Smooth muscle cell (in vitro differentiated cells): Measurements from ENCODE around the gene PRR12. TPM values are rescaled to one million over a fixed set of nuclear protein-coding genes. Genes with fewer than 3 reads are reported as not detected.

Experiments
- DNase-seq: peaks from one replicate; lab custom pipeline; 2025; ENCODE audit not compliant: unreplicated experiment; lab: John Stamatoyannopoulos, UW
- H2AFZ ChIP-seq: fragments of 200-600 bp; sonication (generic); 2 replicates; pipeline ENCODE4 v1.6.0; 2016; ENCODE audit warnings: antibody characterized with exemption, low read depth, mild to moderate bottlenecking
- H3F3A ChIP-seq: fragments of 200-600 bp; sonication (generic); 2 replicates; pipeline ENCODE4 v1.6.0; 2017; ENCODE audit warnings: antibody characterized with exemption, low read depth
- H3K27ac ChIP-seq: fragments of 200-600 bp; sonication (generic); 2 replicates; pipeline ENCODE4 v1.5.1; 2016; ENCODE audit warnings: low read depth, mild to moderate bottlenecking
- H3K27me3 ChIP-seq: fragments of 200-600 bp; sonication (generic); 2 replicates; pipeline ENCODE4 v1.6.1; 2016; ENCODE audit warnings: low read depth, mild to moderate bottlenecking
- H3K36me3 ChIP-seq: fragments of 200-600 bp; sonication (generic); 2 replicates; pipeline ENCODE4 v1.5.1; 2016; ENCODE audit warnings: low read depth
- H3K4me1 ChIP-seq: fragments of 200-600 bp; sonication (generic); 2 replicates; pipeline ENCODE4 v1.5.1; 2016; ENCODE audit warnings: low read depth
- H3K4me2 ChIP-seq: fragments of 200-600 bp; sonication (generic); 2 replicates; pipeline ENCODE4 v1.6.0; 2016; ENCODE audit warnings: mild to moderate bottlenecking
- H3K4me3 ChIP-seq: fragments of 200-600 bp; sonication (generic); 2 replicates; pipeline ENCODE4 v1.5.1; 2016; ENCODE audit warnings: mild to moderate bottlenecking
- H3K79me2 ChIP-seq: fragments of 200-600 bp; sonication (generic); 2 replicates; pipeline ENCODE4 v1.6.0; 2016; ENCODE audit warnings: low read depth, mild to moderate bottlenecking
- H3K9ac ChIP-seq: fragments of 200-600 bp; sonication (generic); 2 replicates; pipeline ENCODE4 v1.6.0; 2016; ENCODE audit warnings: low read depth
- H3K9me3 ChIP-seq: fragments of 200-600 bp; sonication (generic); replicated peaks from 2 replicates; pipeline ENCODE4 v1.5.1; 2016; ENCODE audit warnings: low read depth
- H4K20me1 ChIP-seq: fragments of 200-600 bp; sonication (generic); 2 replicates; pipeline ENCODE4 v1.6.0; 2016; ENCODE audit warnings: low read depth
- CTCF ChIP-seq: fragments of 200-600 bp; sonication (generic); IDR thresholded peaks from 2 replicates; pipeline ENCODE4 v1.5.1; 2017; ENCODE audit warnings: borderline replicate concordance, mild to moderate bottlenecking, antibody characterized with exemption; ENCODE audit not compliant: insufficient read depth, poor library complexity, severe bottlenecking
- WGBS: methylation state at CpG from one replicate; pipeline ENCODE4 v1.1.7; 2016; ENCODE audit warnings: low lambda C conversion rate; 5-methylcytosine and 5-hydroxymethylcytosine counted together
- polyA plus RNA-seq: library from polyadenylated mRNA; unstranded; fragments of >200 nt; fragmentation: Nextera tagmentation; extraction: Ambion mirVana; gene quantifications from 2 replicates; pipeline ENCODE4 v1.2.1, GENCODE V29; 2016
- total RNA-seq: library from RNA; depleted of rRNA; stranded (reverse); fragments of >200 nt; gene quantifications from 2 replicates; pipeline ENCODE4 v1.2.3, GENCODE V29; 2014

PRR12 gene
- total and polyA plus RNA-seq, 2 experiments from 2014 or later, result 1.7 to 4.5 TPM

- H3K79me2 ChIP-seq, result peaks cover 91% of the 10 kb centered on the region
- no peak overlapping the region for H3K9ac ChIP-seq
- H3K9me3 ChIP-seq, result no peaks in the 10 kb centered on the region
- H3K27ac ChIP-seq, result no peak overlapping the region
- H4K20me1 ChIP-seq, result peaks cover 86% of the 10 kb centered on the region
- no peak overlapping the region for H2AFZ ChIP-seq
- no peak overlapping the region for H3K4me2 ChIP-seq
- H3K27me3 ChIP-seq, result no peaks in the 10 kb centered on the region
- no peak for TF ChIP-seq CTCF
- peaks cover 8% of the 10 kb centered on the region for H3K36me3 ChIP-seq
- WGBS, result 95% methylated on average over 7 of the region's 7 CpGs
- no peaks in the 10 kb centered on the region for H3F3A ChIP-seq
- DNase-seq, result no peak
- no peaks in the 10 kb centered on the region for H3K4me1 ChIP-seq
- H3K4me3 ChIP-seq, result no peak overlapping the region
Observed at GRCh38 chr19:49605605-49606004, 14.6 kb downstream of the PRR12 start.

- no peak overlapping the region for H3K27ac ChIP-seq
- no peak overlapping the region for H3K4me2 ChIP-seq
- H3K4me3 ChIP-seq, result no peak overlapping the region
- WGBS, result 98% methylated on average over 12 of the region's 12 CpGs
- no peaks in the 10 kb centered on the region for H3K9me3 ChIP-seq
- DNase-seq, result no peak
- peaks cover 88% of the 10 kb centered on the region for H3K79me2 ChIP-seq
- H3K36me3 ChIP-seq, result no peaks in the 10 kb centered on the region
- H3K9ac ChIP-seq, result no peak overlapping the region
- H3F3A ChIP-seq, result no peaks in the 10 kb centered on the region
- H2AFZ ChIP-seq, result no peak overlapping the region
- peaks cover 93% of the 10 kb centered on the region for H4K20me1 ChIP-seq
- no peak for TF ChIP-seq CTCF
- H3K4me1 ChIP-seq, result no peaks in the 10 kb centered on the region
- H3K27me3 ChIP-seq, result no peaks in the 10 kb centered on the region
Observed at GRCh38 chr19:49609499-49610092, 18.6 kb downstream of the PRR12 start.

GRCh38 chr19:49613374-49613773 is 22.4 kb downstream of the PRR12 start:
- Histone ChIP-seq H3K27ac (peak overlapping the region; percentile 94), H3K4me3 (no peak overlapping the region), H3K79me2 (peaks cover 50% of the 10 kb centered on the region), H3K9ac (peak overlapping the region; percentile 54), H3K36me3 (no peaks in the 10 kb centered on the region), H3F3A (no peaks in the 10 kb centered on the region), H3K4me2 (peak overlapping the region; percentile 51), H2AFZ (no peak overlapping the region), H3K27me3 (no peaks in the 10 kb centered on the region), H3K9me3 (no peaks in the 10 kb centered on the region), H4K20me1 (peaks cover 66% of the 10 kb centered on the region), H3K4me1 (no peaks in the 10 kb centered on the region)
- DNase-seq, result no peak
- WGBS, result 80% methylated on average over 4 of the region's 4 CpGs
- TF ChIP-seq CTCF, result no peak
